Ishikawa (cell line): Measurements from ENCODE around the gene USP20.

Source experiments
- CEBPB ChIP-seq: IDR thresholded peaks from 2 replicates; pipeline ENCODE4 v1.6.1; 2012
- CREB1 ChIP-seq: IDR thresholded peaks from 2 replicates; pipeline ENCODE4 v1.6.1; 2012; ENCODE audit warnings: low read depth
- EGR1 ChIP-seq: IDR thresholded peaks from 2 replicates; pipeline ENCODE4 v1.6.1; 2012
- EP300 ChIP-seq: IDR thresholded peaks from 2 replicates; pipeline ENCODE4 v1.6.1; 2012; ENCODE audit warnings: borderline replicate concordance
- FOXM1 ChIP-seq: IDR thresholded peaks from 2 replicates; pipeline ENCODE4 v1.6.1; 2012; ENCODE audit warnings: low read depth, borderline replicate concordance
- NFIC ChIP-seq: IDR thresholded peaks from 2 replicates; pipeline ENCODE4 v1.6.1; 2012
- RAD21 ChIP-seq: IDR thresholded peaks from 2 replicates; pipeline ENCODE4 v1.6.1; 2012; ENCODE audit warnings: low read depth
- TAF1 ChIP-seq: IDR thresholded peaks from 2 replicates; pipeline ENCODE4 v1.6.1; 2012; ENCODE audit warnings: low read depth, mild to moderate bottlenecking
- TCF12 ChIP-seq: IDR thresholded peaks from 2 replicates; pipeline ENCODE4 v1.6.1; 2012; ENCODE audit warnings: low read depth
- TEAD4 ChIP-seq: IDR thresholded peaks from 2 replicates; pipeline ENCODE4 v1.6.1; 2012
- YY1 ChIP-seq: IDR thresholded peaks from 2 replicates; pipeline ENCODE4 v1.6.1; 2012; ENCODE audit warnings: low read depth
- ZBTB7A ChIP-seq: IDR thresholded peaks from 2 replicates; pipeline ENCODE4 v1.6.1; 2012; ENCODE audit warnings: low read depth
- TF ChIP-seq, protein P1 (sequence below): IDR thresholded peaks from 2 replicates; pipeline ENCODE4 v1.6.1; 2012
- TF ChIP-seq, protein P2 (sequence below): IDR thresholded peaks from 2 replicates; pipeline ENCODE4 v1.6.1; 2012
- TF ChIP-seq, protein P3 (sequence below): IDR thresholded peaks from 2 replicates; pipeline ENCODE4 v1.6.1; 2012; ENCODE audit warnings: low read depth, mild to moderate bottlenecking

USP20 gene

DNA sequence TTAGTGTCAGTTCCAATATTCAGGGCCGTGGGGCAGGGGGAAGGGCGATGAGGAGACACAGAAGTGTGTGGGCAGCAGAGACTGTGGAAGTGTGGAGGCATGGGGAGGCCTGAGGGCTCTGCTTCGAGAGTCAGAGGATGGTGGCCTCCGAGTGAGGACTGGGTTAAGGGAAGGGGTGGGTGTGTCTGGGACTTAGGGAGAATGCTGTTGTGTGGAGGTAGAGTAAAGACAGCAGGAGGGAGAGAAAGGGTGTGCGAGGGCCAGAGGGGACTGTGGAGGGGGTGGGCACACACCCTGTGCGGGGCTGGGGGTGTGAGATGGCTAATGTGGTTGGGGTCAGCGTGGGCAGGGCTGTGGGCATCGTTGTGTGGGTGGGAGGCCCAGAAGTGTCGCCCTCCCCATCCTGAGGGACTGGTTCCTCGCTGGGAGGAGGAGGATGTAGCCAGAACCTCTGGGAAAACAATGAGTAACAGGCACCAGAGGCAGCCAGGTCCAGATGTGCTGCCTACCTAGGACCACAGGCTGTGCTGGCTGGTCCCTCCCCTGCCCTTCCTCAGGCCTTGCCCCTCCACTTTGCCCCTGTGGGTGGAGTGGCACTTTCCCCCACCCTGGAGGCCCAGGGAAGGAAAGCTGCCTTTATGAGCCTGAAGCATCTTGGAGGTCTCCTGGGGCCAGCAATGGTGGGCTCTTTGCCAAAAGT lies 4.2 kb downstream of the USP20 start:
- TF ChIP-seq CEBPB (no peak), EP300 (no peak), FOXM1 (no peak), ZBTB7A (no peak), YY1 (no peak), TAF1 (no peak), EGR1 (no peak), RAD21 (no peak), CREB1 (no peak)
- TF ChIP-seq, protein P1, sequence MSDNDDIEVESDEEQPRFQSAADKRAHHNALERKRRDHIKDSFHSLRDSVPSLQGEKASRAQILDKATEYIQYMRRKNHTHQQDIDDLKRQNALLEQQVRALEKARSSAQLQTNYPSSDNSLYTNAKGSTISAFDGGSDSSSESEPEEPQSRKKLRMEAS: no peak

DNA sequence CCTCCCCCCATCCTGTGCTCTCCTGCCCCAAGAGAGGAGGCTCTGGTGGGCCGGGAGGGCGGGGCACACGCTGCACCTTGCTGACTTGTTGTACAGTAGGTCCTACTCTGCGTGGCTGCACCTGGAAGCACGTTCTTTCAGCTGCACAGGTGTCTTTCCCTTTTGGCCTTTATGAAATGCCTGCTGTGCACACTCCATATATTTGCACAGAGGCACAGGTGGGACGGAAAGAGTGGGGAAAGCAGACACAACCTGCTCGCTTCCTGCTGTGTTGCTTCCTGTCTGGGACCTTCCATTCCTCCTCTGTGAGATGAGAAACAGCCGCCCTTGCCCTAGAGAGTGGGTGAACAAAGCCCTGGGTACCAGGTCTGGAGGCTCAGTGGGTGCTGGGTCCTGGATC lies 4.8 kb downstream of the USP20 start:
- TF ChIP-seq TCF12: 0 out of 2 replicates have a peak, but pooled peaks have one; percentile 45
- TF ChIP-seq CREB1: no peak

DNA sequence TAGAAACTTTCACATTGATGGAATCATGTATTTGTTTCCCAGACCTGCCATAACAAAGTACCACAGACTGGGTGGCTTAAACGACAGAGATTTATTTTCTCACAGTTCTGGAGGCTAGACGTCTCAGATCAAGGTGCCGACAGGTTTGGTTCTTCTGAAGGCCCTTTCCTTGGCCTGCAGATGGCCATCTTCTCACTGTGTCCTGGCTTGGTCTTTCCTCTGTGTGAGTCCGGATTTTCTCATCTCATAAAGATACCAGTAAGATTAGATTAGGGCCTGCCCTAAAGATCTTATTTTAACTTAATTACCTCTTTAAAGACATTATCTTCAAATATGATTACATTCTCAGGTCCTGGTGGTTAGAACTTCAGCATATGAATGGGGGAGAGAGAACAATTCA lies 5.8 kb downstream of the USP20 start:
- TF ChIP-seq TEAD4 (no peak), TCF12 (no peak), EP300 (no peak), TAF1 (no peak), YY1 (no peak)
- TF ChIP-seq, protein P2, sequence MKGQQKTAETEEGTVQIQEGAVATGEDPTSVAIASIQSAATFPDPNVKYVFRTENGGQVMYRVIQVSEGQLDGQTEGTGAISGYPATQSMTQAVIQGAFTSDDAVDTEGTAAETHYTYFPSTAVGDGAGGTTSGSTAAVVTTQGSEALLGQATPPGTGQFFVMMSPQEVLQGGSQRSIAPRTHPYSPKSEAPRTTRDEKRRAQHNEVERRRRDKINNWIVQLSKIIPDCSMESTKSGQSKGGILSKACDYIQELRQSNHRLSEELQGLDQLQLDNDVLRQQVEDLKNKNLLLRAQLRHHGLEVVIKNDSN: no peak

DNA sequence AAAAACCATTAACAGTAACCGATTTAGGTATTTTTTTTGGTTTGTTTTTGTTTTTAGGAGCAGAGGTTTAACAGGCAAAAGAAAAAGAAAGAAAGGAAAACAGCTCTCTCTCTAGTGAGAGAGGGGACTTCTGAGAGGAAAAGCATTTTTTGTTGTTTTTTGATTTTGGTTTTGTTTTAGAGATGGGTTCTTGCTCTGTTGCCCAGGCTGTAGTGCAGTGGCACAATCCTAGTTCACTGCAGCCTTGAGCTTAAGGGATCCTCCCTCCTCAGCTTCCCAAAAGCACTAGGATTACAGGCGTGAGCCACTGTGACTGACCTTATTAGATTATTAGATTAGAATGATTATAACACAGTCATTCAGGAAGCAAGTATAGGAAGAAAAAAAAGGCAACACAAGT lies 10.1 kb downstream of the USP20 start:
- no peak for TF ChIP-seq FOXM1
- TF ChIP-seq TEAD4: no peak
- TF ChIP-seq TCF12: no peak
- no peak for TF ChIP-seq CEBPB
- TF ChIP-seq, protein P3, sequence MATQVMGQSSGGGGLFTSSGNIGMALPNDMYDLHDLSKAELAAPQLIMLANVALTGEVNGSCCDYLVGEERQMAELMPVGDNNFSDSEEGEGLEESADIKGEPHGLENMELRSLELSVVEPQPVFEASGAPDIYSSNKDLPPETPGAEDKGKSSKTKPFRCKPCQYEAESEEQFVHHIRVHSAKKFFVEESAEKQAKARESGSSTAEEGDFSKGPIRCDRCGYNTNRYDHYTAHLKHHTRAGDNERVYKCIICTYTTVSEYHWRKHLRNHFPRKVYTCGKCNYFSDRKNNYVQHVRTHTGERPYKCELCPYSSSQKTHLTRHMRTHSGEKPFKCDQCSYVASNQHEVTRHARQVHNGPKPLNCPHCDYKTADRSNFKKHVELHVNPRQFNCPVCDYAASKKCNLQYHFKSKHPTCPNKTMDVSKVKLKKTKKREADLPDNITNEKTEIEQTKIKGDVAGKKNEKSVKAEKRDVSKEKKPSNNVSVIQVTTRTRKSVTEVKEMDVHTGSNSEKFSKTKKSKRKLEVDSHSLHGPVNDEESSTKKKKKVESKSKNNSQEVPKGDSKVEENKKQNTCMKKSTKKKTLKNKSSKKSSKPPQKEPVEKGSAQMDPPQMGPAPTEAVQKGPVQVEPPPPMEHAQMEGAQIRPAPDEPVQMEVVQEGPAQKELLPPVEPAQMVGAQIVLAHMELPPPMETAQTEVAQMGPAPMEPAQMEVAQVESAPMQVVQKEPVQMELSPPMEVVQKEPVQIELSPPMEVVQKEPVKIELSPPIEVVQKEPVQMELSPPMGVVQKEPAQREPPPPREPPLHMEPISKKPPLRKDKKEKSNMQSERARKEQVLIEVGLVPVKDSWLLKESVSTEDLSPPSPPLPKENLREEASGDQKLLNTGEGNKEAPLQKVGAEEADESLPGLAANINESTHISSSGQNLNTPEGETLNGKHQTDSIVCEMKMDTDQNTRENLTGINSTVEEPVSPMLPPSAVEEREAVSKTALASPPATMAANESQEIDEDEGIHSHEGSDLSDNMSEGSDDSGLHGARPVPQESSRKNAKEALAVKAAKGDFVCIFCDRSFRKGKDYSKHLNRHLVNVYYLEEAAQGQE: no peak
- TF ChIP-seq EGR1: no peak
- TF ChIP-seq, protein P1: no peak
- TF ChIP-seq YY1: no peak
- no peak for TF ChIP-seq NFIC
- TF ChIP-seq CREB1: no peak
- TF ChIP-seq EP300: no peak
- no peak for TF ChIP-seq TAF1
- TF ChIP-seq, protein P2: no peak
- no peak for TF ChIP-seq RAD21
- no peak for TF ChIP-seq ZBTB7A

DNA sequence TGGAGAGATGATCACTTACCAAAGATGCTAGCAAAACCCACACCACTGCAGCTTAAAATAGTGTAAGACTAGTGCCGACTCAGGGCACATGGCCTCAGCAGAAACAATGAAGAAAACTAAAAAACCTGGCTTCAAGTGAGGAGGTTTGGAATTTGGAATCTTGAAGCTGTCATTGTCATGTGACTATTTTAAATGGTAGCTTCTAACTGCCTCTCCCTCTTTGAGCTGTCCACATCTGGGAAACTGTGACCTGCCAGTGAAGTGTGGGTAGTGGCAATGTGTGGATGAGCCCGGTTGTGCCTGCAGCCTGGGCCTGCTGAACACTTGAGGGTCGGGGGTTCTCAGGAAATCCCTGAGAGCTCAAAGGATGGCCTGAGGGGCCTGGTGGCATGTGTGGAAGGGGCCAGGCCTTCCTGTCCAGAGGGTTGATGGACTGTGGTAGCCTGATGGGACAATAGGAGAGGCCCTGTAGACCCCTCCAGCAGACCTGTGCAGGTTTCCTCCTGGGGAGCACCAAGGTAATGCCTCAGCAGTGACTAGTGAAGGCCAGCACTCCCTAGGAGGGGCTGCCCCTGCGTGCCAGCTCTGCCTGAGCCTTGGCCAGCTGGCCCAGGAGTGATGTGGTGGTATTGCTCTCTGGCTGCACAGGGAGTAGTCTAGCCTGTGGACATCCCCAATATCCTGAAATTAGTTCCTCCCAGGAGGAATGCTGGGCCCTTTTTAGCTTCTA lies 13.6 kb downstream of the USP20 start:
- TF ChIP-seq TEAD4 (no peak), ZBTB7A (no peak), EP300 (no peak), CEBPB (no peak), CREB1 (no peak), EGR1 (no peak)
- TF ChIP-seq, protein P2: no peak
- TF ChIP-seq, protein P1: no peak
- TF ChIP-seq, protein P3: no peak

DNA sequence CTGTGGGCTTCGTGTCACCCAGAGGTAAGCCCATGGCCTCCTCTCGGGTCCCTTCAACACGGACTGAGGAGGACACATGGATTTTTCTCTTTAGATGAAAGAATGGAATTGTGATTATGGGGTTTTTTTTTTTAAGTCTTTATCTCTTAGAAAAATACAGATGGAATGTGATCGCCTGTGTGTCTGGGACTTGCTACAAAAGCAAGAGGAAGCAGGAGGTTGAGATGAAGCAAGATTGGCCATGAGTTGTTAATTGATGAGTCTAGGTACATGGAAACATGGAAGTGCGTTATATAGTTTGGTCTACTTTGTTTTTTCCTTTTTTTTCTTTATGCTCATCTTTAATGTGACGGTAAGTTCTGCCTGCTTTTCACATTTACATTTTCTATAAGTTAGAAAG lies 14.6 kb downstream of the USP20 start:
- TF ChIP-seq RAD21 (no peak), NFIC (no peak), CEBPB (no peak), CREB1 (no peak), TCF12 (no peak), EGR1 (no peak), FOXM1 (no peak), TEAD4 (no peak), EP300 (no peak), TAF1 (no peak), ZBTB7A (no peak), YY1 (no peak)
- TF ChIP-seq, protein P3: no peak
- TF ChIP-seq, protein P1: no peak
- TF ChIP-seq, protein P2: no peak
